GM21717 (cell line): ENCODE measurements around the gene LSM6.

Experiments used
- ATAC-seq: cut with Tn5 transposase; IDR thresholded peaks from one replicate; pipeline ENCODE4 v1.9.1; 2021; ENCODE audit warnings: mild to moderate bottlenecking, moderate library complexity; ENCODE audit not compliant: unreplicated experiment

LSM6 gene

DNA sequence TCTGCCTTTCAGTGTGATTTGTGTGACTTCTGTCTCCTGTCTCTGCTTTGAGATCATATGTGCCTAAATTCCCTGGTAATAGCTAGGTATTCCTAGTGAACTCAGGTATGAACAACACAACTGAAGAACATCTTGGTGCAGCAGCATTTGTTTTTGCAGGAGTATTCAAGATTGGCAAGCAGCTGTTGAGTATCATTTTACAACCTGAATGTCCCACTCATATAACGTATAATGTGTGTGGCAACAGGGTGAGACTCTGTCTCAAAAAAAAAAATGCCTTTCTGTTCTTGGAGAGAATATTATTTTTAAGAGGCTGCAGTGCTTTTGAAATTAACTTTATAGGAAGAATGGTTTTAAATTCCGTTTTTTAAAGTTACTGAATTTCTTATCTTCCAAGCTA lies 7.7 kb downstream of the LSM6 start:
- no peak for ATAC-seq

DNA sequence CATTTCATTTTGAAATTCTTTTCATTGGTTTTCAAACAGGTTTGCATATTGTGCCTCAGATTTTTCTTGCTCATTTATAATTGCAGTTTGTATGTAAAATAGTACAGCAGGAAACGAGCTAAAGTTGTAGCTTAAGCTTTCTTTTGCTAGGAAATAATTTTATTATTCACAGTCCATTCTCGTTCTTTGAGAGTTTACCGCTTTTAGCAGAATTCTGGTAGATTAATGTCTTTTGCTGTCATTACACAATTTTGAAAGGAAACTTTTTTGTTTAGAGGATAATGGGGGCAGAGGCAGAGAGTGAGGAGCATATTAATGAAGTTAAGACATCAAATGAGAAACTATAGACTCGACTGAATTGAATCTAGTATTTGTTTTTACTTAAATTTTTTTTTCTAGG lies 10.5 kb downstream of the LSM6 start:
- no peak for ATAC-seq

DNA sequence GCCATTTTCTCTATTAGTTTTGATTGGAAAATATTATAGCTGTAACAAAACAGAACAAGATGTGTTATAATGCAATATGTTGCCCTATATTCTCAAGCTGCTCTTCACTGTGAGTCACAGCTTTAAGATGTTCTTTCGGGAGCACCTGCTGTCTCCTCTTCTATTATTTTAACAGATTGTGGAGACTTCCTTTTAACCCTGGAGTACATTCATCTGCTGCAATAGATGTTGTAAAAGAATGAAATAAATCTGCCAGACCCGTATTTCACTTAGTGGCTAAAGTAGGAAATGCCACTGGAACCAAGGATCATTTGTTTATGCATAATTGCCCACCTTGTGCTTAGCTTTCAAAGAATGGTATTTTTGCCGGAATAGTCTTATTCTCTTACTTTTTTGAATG lies 11.1 kb downstream of the LSM6 start:
- ATAC-seq = no peak

DNA sequence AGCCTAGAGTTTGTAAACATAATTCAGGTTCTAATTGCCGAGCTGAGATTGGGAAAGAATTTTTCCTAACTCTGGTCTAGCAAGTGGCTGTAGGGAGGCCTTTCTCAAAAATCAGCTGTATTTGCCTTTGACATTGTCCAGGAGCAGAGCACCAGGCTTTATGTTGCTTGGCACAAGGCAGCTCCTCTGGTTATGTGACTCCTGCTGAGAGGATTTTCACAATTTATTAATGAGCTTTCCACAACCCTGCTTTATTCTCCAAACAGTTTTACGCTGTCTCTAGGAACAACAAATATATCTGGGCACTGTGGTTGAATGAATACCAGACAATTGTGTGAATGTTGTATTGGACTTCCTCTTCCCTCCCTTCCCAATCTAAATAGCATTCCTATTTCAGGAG lies 14.9 kb downstream of the LSM6 start:
- no peak for ATAC-seq

DNA sequence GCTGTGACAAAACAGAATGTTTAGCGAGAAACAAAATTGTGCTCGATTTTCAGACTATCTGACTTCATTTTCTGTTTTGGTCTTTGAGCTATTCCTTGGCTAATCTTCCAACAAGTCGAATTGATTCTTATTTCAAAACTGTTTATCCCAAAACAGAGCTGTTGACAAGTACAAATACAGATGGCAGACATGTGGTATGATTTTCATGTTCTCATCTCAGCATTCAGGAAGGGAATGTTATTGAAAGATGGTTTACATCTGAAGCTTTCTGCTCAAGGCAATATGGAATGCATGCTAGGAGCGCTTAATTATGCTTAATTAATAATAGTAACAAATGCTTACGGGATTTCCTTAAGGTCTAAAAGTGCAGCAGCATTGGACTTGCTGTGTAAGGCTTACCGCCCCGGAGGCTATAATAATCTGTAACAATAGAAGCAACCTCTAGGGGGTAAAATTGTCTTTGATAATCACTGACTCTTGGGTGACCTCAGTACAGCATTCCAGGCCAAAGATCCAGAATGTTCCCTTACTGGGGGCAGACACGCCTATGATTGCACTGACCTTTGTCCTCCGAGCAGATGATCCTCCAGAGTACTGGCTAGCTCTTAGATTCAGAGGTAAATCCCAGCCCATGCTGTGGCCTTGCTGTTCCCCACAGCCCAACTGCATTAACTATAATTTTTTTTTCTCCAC lies 16.4 kb downstream of the LSM6 start:
- no peak for ATAC-seq

DNA sequence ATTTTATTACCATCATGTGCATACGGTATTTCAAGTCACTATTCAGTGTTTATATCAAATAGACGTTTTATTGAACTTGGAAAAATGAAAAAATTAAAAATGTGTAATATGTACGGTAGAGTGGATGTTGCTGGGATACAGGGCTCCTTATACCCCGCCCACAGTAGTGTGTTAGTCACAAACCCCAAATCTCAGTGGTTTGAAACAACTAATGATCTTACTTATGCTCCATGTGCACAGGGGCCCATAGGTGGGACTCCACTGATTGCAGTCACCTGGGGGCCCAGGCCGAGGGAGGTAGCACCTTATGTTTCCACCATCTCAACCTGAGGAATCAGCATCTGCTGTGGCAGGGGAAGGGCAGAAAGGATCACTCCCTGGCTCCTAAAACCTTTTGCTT lies 18.1 kb downstream of the LSM6 start:
- no peak for ATAC-seq

DNA sequence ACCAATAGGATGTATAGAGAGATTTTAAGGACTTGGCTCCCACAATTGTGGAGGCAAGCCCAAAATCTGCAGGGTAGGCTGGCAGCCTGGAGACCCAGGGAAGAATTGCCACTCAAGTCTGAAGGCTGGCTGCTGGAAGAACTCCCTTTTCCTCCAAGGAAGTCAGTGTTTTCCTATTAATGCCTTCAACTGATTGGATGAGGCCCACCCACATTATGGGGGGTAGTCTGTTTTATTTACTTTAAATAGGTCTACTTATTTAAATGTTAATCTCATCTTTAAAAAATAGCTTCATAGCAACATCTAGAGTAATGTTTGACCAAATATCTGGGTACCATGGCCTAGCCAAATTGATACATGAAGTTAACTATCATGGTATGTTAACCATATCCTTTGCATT lies 18.7 kb downstream of the LSM6 start:
- no peak for ATAC-seq

DNA sequence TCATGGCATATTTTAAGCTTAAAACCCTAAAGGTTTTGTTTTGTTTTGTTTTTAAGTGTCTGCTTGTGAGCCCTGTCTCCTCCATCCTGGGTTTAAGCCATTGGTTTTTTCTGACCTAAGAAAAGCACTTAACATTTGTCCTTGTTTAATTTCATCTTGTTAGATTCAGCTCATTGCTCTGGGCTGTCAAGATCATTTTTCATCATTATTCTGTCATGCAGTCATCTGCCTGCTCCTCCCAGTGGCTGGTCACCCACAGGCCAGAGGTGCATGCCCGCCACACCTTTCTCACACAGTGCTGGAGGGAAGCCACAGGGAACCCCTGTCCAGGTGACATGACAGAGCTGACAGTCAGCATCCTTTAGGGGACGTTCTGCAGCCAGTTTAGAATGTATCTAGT lies 27.1 kb downstream of the LSM6 start:
- no peak for ATAC-seq

DNA sequence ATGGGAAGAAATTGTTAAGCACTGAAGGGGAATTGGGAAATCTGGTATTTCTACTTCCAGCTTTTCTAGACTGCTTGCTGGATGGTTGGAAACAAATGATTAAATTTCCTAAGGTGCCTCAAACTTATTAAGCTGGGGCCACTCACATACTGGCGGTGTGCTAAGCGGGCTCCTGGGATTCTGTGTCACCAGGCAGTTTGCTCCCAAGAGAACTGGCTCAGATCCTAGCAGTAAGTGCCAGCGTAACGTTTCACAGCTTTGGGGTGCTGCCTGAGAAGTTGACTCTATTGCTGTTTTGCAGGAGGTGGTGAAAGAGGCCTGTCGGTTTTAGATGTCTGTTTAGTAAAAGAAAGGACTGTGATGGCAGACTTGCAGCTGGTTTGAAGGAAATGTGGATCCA lies 31.9 kb downstream of the LSM6 start:
- no peak for ATAC-seq

DNA sequence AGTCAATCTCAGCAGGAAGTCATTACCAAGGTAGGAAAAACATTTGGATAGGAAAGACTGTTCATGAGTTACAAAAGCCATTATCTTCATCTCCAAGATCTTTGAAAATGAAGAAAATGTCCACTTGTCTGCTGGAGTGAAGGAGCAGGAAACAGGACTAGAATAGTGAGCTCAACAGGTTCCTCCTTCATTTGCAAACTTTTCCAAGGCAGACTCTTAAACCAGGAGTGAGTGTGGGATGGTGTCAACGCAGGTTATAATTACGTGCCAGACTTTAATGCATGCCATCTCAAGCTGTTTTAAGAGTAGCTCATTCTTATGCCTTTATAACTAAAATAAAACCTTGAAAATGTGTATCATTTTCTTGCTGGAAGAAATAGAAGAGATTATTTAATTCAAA lies 35.4 kb downstream of the LSM6 start:
- ATAC-seq = no peak

DNA sequence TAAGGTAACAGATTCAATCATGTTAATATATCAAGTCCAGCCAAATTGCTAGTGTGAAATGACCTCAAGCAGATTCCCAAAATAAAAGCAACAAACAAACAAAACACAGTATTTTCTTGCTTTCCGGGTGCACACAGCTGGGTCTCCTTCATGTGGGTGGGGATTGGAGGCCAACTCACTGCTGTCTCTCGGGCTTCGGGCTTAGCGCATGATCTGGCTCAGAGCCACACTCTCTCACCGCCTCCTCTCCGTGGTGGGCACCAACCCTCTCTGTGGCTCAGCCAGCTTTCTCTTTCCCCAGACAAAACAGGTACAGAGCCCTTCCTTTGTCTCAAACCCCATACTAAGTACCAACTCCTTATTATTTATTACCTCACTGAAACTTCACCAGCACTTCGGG lies 35.9 kb downstream of the LSM6 start:
- no peak for ATAC-seq

DNA sequence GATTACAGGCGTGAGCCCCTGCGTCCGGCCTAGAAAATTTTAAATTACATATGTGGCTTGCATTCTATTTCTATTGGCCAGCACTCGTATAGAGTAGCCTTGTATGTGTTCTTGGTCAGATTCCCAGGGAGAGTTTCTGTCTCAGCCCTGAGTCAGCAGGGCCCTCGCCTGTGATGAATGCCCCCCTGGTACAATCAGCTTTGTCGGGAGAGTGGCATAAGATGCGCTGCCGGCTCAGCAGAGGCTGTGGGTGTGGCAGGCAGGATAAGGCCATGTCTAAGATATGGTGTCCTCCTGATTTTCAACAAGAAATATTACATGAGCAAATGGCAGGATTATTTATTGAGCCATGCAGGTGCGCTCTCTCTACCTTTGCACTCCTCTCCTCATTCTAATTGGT lies 37.3 kb downstream of the LSM6 start:
- no peak for ATAC-seq

DNA sequence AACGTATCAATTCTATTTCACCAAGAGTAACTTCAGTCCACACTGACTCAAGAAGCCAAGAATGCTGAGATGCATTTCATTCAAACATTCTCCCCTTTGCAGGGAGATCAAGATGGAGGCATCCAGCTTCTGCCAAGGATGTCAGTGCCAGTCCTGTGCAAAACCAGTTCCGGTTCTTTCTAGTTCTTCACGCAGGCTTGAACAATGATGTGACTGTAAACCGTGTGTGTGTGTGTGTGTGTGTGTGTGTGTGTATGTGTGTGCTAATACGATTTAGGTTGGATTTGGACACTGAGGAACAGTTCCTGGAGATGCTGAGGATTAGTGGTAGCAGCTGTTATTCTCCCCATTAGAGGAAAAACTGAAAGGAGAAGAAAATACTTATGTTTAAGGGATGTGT lies 38.7 kb downstream of the LSM6 start, which contains the start of gene REELD1:
Gene REELD1, plus strand, starts transcription at position 301 of the 400 bp plus-strand sequence. CDS start 2,415 bp downstream, outside the sequence.
- no peak for ATAC-seq

DNA sequence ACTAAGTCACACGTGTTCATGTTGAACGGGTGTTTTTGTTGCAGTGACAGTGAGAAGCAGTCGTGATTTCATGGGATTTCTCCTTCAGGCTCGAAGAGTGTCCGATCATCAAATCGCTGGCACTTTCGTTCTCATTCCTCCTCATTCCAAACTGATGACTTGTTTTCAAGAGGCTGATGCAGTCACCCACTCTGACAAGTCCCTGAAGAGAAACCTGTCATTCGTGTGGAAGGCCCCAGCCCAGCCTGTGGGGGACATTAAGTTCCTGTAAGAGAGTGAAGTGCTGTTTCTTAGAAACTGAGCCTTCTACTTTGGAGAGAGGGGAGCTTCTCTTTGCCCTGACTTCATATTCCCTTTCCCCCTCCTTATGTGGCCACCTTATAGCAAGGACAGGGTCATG lies 46.8 kb downstream of the LSM6 start:
- ATAC-seq = no peak

DNA sequence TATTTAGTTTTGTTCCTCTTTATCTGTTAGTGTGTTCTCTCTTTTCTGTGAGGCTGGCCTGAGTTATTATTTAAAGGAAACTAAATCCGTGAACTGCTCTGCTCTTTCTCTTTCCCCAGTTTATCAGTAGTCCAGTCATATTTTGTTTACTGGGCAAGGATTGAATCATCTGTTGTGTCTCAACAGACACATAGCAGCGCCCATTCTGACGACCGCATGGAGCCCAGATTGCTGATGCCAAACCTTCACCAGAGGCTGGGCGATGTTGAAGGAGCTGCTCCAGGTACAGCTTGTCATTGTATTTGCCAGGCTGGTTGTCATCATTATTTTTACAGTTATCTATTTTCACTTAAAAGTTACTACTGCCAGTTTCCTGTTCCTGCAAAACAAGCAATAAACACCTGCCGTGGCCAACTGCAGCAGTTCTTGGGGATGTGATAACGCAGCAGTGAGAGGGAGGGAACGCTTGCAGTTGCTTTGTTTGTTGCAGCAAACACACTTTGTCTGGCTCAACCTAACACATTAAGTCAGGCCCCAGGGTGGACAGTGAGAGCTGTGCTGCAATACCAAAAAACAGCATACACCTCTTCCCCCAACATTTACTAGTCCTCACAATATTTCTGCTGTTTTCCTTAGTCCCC lies 48.9 kb downstream of the LSM6 start:
- ATAC-seq = no peak

DNA sequence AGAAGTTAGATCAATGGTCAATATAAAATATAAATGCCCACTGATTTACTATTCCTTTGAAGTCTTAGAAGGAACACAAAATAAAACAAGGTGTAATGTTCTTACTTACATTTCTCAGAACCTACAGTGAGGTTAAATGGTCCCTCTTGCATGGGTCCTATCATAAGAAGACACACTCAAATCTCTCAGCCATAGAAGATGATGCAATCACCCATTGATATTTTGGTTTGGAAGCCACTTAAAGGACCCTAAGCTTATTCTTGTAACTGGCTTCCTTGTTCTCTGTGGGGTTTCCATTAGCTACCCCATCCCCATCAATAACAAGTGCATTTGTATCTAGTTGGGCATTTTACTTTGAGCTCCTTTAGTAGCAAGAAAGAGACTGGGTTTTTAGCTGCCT lies 53.9 kb downstream of the LSM6 start:
- no peak for ATAC-seq

DNA sequence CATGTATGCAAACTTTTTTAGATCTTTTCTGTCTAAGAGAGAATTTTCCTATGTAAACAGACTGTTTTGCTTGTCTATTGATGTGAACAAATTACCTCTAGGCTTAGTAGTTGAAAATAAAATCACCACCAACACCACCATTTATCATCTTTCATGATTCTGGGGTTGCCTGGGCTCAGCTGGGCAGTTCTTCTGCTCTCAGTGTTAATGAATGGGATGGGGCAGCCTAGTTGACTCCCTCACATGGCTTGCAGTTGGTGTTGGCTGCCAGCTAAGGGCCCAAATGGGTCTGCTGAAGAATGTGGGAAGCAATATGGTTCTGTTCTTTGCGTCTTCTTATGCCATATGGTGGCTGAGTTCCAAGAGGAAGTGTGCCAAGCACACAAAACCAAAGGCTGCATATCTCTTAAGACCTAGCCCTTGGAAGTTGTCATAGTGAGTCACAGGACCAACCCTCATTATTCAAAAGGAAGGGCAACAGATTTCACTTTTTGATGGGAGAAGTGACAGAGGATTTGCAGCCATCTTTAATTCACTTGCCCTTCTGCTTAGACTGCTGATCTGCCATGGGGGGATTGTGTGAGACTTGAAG lies 56.7 kb downstream of the LSM6 start:
- ATAC-seq = no peak

DNA sequence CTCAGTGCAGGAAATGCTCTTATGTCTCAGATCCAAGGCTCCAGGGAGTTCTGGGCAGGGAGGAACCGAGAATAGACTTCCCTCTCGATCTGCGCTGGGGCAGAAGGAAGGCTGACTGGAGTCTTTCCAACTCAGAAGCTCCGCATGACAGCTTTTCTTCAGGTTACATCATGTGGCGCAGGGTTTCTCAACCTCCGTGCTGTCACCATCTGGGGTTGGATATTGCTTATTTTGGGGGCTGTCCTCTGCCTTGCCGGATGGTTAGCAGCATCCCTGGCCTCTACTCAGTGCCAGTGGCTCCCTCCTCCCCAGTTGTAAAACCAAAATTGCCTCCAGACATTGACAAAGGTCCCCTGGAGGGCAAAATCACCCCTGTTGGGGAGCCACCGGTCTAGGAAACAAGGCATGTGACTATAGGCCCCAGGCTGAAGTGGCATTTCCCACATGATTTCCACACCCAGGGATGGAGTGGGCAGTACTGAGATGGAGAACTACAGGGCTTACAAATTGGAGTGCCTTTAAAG lies 60.2 kb downstream of the LSM6 start:
- no peak for ATAC-seq

DNA sequence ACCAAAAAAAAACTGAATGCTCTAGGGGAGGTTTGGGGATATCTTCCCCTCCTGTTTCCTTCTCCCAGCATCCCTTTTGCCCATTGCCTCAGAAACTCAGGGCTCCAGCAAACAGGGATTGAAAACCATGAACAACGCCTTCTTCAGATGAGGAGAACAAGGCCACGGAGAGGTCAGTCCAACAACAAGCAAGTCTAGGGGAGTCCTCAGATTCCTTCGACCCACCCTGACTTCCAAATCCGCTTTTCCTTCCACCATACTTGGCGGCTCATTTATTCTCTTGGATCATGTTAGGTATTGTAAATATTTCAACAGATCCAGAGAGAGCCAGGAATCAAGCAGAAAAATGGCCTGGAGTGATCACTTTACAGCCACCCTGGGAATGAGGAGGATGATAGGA lies 60.7 kb downstream of the LSM6 start:
- no peak for ATAC-seq

DNA sequence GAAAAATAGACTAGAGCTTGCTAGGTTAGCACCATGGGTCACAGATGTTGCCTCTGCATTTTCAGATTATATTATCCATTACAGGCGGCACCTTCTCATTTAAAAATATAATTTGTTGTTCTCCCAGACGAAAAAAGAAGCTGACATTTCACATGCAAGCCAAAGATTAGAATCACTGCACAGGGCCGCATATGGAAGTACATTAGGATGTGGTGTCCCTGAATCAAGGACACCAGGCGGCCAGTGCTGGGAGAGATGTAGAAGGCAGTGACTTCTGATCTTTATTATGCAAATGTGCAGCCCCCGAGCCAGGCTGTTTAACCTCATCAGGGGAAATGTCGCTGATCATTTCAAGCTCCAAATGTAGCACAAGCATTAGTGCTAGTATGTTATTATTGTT lies 61.6 kb downstream of the LSM6 start:
- ATAC-seq = no peak

DNA sequence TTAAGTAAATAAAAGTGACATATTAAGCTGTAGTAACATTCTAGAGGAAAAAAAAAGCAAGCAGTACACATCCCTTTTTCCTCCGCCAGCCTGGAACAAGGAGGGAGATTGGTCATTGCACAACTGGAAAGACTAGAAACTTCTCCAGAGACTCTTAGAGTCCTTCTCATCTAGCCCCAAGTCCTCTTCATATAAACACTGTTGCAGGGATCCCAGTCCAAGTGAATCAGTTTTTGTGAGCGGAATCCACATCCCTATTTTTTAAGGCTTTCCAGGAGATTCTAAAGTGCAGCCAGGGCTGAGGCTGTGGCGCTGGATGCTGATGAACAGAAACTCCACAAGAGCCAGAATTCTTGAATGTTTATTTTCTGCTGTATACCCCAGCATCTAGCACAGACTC lies 62.6 kb downstream of the LSM6 start:
- ATAC-seq = no peak
